ENCODE results near the gene TTC34. TPM values are rescaled to one million over a fixed set of nuclear protein-coding genes. Genes with fewer than 3 reads are reported as not detected.

Gene TTC34
- total RNA-seq, 2 donors from 2014 or later: under 0.01 to 0.52 TPM

DNA sequence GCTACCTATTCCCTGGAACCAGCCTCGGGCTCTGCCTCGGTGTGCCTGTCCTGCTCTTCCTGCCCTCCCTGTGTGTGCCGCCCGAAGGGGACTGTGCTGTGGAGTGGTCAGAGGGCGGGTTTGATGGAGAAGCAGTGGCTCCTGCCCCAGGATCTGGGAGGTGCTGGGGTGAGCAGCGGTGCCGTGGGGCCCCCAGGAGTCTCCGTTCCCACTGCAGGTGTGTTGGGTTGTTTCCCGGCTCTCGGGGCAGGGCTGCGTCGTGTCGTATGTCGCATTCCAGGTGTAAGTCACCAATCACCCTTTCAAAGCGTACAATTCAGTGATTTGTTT, 32.6 kb upstream of the TTC34 start:
- no peak for ATAC-seq
- Histone ChIP-seq H3K27ac (no peak overlapping the region), H3K36me3 (replicated peaks in 1 of 2; ENCODE audit: insufficient read depth in 1 of 2, low read depth in 2 of 2) (no peaks in the 10 kb centered on the region), H3K4me3 (no peak overlapping the region), H3K27me3 (no peaks in the 10 kb centered on the region), H3K4me1 (no peaks in the 10 kb centered on the region), H3K9me3 (no peaks in the 10 kb centered on the region)
- no peak for DNase-seq
- no peak for TF ChIP-seq POLR2A (IDR thresholded peaks at IDR 0.05)
- TF ChIP-seq, protein P1, sequence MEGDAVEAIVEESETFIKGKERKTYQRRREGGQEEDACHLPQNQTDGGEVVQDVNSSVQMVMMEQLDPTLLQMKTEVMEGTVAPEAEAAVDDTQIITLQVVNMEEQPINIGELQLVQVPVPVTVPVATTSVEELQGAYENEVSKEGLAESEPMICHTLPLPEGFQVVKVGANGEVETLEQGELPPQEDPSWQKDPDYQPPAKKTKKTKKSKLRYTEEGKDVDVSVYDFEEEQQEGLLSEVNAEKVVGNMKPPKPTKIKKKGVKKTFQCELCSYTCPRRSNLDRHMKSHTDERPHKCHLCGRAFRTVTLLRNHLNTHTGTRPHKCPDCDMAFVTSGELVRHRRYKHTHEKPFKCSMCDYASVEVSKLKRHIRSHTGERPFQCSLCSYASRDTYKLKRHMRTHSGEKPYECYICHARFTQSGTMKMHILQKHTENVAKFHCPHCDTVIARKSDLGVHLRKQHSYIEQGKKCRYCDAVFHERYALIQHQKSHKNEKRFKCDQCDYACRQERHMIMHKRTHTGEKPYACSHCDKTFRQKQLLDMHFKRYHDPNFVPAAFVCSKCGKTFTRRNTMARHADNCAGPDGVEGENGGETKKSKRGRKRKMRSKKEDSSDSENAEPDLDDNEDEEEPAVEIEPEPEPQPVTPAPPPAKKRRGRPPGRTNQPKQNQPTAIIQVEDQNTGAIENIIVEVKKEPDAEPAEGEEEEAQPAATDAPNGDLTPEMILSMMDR (IDR thresholded peaks at IDR 0.05): no peak
- 57 to 67% methylated on average over 15 of the region's 15 CpGs for WGBS, 2 donors
- intact Hi-C loops (cut with DNase I): no loop called here

DNA sequence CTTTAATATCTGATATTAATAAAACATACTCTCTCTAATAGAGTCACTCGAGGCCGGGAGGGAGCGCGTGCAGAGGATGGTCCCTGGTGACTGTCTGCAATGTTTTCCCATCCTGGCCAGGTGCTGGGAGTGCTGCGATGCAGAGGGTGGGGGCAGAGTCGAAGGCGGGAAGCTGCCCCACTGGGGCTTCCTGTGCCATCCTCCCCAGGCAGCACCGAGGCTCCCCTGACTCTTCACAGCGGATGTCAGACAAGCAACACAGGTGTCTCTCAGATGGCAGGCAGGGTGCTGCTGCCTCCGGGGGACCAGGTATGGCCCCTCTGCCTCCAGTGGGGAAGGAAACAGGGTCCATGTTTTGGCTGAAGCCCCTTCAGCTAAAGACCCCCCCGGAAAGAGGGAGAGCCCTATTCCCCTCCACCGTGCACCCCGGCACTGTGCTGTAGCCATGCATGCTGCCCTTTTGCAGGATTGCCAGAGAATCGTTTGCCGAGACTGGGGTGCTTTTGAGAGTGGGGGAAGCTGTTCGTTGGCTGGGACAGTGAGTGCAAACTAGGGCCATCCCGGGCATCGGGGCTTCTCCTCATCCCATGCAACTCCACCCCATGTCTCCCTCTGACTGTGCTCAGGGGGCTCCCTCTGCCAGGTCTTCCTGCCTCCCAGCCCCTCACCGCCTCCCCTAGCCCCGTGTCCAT, 32.1 kb upstream of the TTC34 start:
- Histone ChIP-seq H3K9me3 (no peaks in the 10 kb centered on the region), H3K36me3 (replicated peaks in 1 of 2; ENCODE audit: insufficient read depth in 1 of 2, low read depth in 2 of 2) (no peaks in the 10 kb centered on the region), H3K27ac (no peak overlapping the region), H3K4me3 (no peak overlapping the region), H3K27me3 (no peaks in the 10 kb centered on the region), H3K4me1 (no peaks in the 10 kb centered on the region)
- ATAC-seq (no peak), DNase-seq (no peak)
- intact Hi-C loops (cut with DNase I): no loop called here
- 60 to 67% methylated on average over 13 to 19 of the region's 20 CpGs for WGBS, 2 donors
- TF ChIP-seq, protein P1 (IDR thresholded peaks at IDR 0.05): no peak
- no peak for TF ChIP-seq POLR2A (IDR thresholded peaks at IDR 0.05)

DNA sequence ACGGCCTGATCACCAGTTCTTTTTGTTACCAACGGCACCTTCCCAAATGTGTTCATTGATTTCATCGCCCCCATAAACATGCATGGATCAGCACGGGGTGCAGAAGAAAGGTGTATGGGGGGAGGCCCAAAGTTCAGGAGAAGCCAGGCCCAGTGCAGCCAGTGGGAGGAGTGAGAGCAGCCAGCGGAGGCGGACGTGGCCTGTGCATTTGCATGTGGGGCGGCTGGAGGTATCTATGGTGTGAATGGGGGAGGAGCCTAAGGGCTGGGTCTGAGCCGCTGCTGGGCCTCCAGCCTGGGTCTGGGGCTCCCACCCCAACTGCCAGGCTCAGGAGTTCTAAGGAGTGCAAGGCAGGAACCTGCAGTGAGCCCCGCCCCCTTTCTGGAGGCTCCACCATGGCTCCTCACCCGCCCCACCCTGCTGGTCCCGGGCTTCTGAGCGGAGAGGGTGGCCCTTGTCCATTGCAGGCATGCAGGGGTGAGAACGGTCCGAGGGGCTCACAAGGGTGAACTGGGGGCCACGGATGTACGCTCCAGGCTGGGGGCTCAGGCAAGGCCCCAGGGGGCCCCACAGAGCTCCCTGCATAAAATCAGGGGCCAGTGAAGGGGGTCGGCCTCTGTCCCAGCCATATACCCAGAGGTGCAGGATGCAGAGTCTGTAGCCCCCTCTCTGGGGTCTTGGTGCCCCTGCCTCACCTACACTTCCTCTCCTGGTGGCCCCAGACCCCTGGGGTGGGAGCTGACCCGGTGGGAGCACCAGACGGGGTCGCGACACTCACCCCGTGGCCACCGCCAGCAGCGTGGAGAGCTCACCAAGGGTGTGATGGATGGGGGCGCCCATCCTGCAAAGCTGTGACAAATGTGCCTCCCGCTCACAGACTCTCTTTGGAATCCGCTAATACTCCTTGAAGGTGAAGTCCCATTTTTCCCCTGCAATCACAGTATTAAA, 31.3 kb upstream of the TTC34 start:
- ATAC-seq (no peak), DNase-seq (no peak)
- Histone ChIP-seq H3K27ac (no peak overlapping the region), H3K9me3 (no peaks in the 10 kb centered on the region), H3K27me3 (no peaks in the 10 kb centered on the region), H3K4me3 (no peak overlapping the region), H3K36me3 (replicated peaks in 1 of 2; ENCODE audit: insufficient read depth in 1 of 2, low read depth in 2 of 2) (no peaks in the 10 kb centered on the region), H3K4me1 (no peaks in the 10 kb centered on the region)
- intact Hi-C loops (cut with DNase I): no loop called here
- TF ChIP-seq, protein P1 (IDR thresholded peaks at IDR 0.05): no peak
- no peak for TF ChIP-seq POLR2A (IDR thresholded peaks at IDR 0.05)
- 65 to 77% methylated on average over 18 to 28 of the region's 28 CpGs for WGBS, 2 donors

DNA sequence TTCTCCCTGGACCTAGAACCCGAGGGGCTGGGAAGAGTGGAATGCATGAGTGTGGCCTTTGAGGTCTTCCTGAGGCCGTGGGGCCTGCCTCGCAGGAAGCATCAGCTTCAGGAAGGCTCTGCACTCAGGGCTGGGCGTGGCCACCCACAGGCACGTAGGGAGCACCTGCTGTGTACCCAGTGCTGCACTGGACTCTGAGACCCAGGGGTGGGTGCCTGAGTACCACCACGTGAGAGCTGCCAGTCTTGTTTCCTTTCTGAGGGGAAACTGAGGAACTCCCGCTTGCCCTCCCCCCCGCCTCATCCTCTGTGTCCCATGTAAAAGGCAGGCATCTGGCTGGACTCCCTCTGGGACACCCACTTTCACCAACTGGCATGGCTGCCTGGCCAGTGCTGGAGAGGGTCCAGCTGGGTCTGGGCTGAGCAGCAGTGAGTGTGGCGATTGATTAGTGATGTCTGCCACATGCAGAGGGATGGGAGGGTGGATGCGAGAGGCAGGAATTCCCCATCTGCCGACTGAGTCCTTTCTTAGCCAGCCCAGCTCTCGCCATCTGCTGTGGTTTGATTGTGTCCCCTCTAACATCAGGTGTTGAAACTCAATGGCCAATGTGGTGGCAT, 30.2 kb upstream of the TTC34 start:
- 67 to 70% methylated on average over 9 to 11 of the region's 12 CpGs for WGBS, 2 donors
- no peak for TF ChIP-seq POLR2A (IDR thresholded peaks at IDR 0.05)
- TF ChIP-seq, protein P1 (IDR thresholded peaks at IDR 0.05): no peak
- intact Hi-C loops (cut with DNase I): no loop called here
- no peak for DNase-seq
- Histone ChIP-seq H3K4me1 (no peaks in the 10 kb centered on the region), H3K9me3 (no peaks in the 10 kb centered on the region), H3K27ac (no peak overlapping the region), H3K27me3 (no peaks in the 10 kb centered on the region), H3K4me3 (no peak overlapping the region), H3K36me3 (replicated peaks in 1 of 2; ENCODE audit: insufficient read depth in 1 of 2, low read depth in 2 of 2) (no peaks in the 10 kb centered on the region)
- no peak for ATAC-seq
